Liver (tissue), 3 donors: ENCODE results near the gene SPAG16.

ENCODE experiments used
- FOXA2 ChIP-seq: IDR thresholded peaks from 2 replicates; pipeline ENCODE4 v1.6.1; 2016; ENCODE audit warnings: antibody characterized with exemption
- JUND ChIP-seq, 2 donors: IDR thresholded peaks; 2 replicates each; pipeline ENCODE4 v1.6.1; 2016; ENCODE audit warnings: antibody characterized with exemption in 2 of 2
- RXRA ChIP-seq, 2 donors: IDR thresholded peaks; 2 replicates each; pipeline ENCODE4 v1.6.1; 2017 to 2018; ENCODE audit warnings: antibody characterized with exemption in 2 of 2, mild to moderate bottlenecking in 1 of 2
- SP1 ChIP-seq: IDR thresholded peaks from 2 replicates; pipeline ENCODE4 v1.6.1; 2018; ENCODE audit warnings: antibody characterized with exemption, mild to moderate bottlenecking
- YY1 ChIP-seq: IDR thresholded peaks from 2 replicates; pipeline ENCODE4 v1.6.1; 2016; ENCODE audit warnings: antibody characterized with exemption, mild to moderate bottlenecking
- TF ChIP-seq, protein P1 (sequence below): fragments of 150-350 bp; IDR thresholded peaks from 2 replicates; pipeline ENCODE4 v1.5.1; 2017; ENCODE audit warnings: improper control_type of control experiment, low read depth, low read length; ENCODE audit not compliant: missing input control
- TF ChIP-seq, protein P2 (sequence below): IDR thresholded peaks from 2 replicates; pipeline ENCODE4 v1.6.1; 2016; ENCODE audit warnings: antibody characterized with exemption
- TF ChIP-seq, protein P3 (sequence below): IDR thresholded peaks from 2 replicates; pipeline ENCODE4 v1.6.1; 2016; ENCODE audit warnings: antibody characterized with exemption
- TF ChIP-seq, protein P4 (sequence below): IDR thresholded peaks from 2 replicates; pipeline ENCODE4 v1.6.1; 2016; ENCODE audit warnings: antibody characterized with exemption, mild to moderate bottlenecking
- donor health status: healthy.
- donor health status: healthy.

GRCh38 chr2:213818436-213818835 is 534.2 kb downstream of the SPAG16 start:
- TF ChIP-seq, protein P1, sequence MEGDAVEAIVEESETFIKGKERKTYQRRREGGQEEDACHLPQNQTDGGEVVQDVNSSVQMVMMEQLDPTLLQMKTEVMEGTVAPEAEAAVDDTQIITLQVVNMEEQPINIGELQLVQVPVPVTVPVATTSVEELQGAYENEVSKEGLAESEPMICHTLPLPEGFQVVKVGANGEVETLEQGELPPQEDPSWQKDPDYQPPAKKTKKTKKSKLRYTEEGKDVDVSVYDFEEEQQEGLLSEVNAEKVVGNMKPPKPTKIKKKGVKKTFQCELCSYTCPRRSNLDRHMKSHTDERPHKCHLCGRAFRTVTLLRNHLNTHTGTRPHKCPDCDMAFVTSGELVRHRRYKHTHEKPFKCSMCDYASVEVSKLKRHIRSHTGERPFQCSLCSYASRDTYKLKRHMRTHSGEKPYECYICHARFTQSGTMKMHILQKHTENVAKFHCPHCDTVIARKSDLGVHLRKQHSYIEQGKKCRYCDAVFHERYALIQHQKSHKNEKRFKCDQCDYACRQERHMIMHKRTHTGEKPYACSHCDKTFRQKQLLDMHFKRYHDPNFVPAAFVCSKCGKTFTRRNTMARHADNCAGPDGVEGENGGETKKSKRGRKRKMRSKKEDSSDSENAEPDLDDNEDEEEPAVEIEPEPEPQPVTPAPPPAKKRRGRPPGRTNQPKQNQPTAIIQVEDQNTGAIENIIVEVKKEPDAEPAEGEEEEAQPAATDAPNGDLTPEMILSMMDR: no peak
- TF ChIP-seq, protein P2, sequence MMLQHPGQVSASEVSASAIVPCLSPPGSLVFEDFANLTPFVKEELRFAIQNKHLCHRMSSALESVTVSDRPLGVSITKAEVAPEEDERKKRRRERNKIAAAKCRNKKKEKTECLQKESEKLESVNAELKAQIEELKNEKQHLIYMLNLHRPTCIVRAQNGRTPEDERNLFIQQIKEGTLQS: no peak
- no peak for TF ChIP-seq YY1
- no peak for TF ChIP-seq RXRA (IDR thresholded peaks at IDR 0.05)
- no peak for TF ChIP-seq SP1
- TF ChIP-seq, protein P3, sequence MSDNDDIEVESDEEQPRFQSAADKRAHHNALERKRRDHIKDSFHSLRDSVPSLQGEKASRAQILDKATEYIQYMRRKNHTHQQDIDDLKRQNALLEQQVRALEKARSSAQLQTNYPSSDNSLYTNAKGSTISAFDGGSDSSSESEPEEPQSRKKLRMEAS: no peak
- TF ChIP-seq JUND (IDR thresholded peaks at IDR 0.05): no peak
- no peak for TF ChIP-seq FOXA2
- TF ChIP-seq, protein P4, sequence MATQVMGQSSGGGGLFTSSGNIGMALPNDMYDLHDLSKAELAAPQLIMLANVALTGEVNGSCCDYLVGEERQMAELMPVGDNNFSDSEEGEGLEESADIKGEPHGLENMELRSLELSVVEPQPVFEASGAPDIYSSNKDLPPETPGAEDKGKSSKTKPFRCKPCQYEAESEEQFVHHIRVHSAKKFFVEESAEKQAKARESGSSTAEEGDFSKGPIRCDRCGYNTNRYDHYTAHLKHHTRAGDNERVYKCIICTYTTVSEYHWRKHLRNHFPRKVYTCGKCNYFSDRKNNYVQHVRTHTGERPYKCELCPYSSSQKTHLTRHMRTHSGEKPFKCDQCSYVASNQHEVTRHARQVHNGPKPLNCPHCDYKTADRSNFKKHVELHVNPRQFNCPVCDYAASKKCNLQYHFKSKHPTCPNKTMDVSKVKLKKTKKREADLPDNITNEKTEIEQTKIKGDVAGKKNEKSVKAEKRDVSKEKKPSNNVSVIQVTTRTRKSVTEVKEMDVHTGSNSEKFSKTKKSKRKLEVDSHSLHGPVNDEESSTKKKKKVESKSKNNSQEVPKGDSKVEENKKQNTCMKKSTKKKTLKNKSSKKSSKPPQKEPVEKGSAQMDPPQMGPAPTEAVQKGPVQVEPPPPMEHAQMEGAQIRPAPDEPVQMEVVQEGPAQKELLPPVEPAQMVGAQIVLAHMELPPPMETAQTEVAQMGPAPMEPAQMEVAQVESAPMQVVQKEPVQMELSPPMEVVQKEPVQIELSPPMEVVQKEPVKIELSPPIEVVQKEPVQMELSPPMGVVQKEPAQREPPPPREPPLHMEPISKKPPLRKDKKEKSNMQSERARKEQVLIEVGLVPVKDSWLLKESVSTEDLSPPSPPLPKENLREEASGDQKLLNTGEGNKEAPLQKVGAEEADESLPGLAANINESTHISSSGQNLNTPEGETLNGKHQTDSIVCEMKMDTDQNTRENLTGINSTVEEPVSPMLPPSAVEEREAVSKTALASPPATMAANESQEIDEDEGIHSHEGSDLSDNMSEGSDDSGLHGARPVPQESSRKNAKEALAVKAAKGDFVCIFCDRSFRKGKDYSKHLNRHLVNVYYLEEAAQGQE: no peak
